NCI-H460 (cell line): ENCODE results near the gene TMEM114. TPM values are rescaled to one million over a fixed set of nuclear protein-coding genes. Genes with fewer than 3 reads are reported as not detected.

Experiments used
- DNase-seq: peaks from one replicate; pipeline ENCODE4 v3.0.0-alpha.2; 2016; ENCODE audit warnings: low read depth; ENCODE audit errors: extremely low read depth
- total RNA-seq: library from RNA; depleted of rRNA; stranded (reverse); fragments of >200 nt; shearing (Covaris generic); gene quantifications from 2 replicates; pipeline ENCODE4 v1.2.3, GENCODE V29; 2014

Gene TMEM114
- total RNA-seq, 1 experiment from 2014 or later: not detected

GRCh38 chr16:8611886-8612600, 21.7 kb upstream of the TMEM114 start:
- no peak for DNase-seq

DNA sequence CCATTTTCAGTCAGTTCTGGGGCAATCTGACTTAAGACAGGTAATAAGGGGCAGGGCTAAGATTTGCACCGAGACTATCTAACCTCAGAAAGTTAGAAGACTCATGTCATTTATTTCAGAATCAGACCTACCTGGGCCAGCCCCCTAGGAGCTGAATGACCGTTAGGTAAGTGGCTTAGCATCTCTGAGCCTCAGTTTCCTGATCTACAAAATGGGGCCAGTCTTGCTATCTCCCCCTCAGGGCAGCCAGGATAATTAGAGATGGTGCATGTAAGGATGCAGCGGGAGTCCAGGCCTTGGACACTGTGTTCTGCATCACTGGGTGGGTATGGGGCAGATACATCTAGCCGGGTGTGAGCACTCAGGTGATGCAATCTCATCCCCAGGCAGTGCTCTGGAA, 20.8 kb upstream of the TMEM114 start:
- no peak for DNase-seq

- DNase-seq: no peak
Measured at GRCh38 chr16:8607214-8607613, 16.9 kb upstream of the TMEM114 start.

DNA sequence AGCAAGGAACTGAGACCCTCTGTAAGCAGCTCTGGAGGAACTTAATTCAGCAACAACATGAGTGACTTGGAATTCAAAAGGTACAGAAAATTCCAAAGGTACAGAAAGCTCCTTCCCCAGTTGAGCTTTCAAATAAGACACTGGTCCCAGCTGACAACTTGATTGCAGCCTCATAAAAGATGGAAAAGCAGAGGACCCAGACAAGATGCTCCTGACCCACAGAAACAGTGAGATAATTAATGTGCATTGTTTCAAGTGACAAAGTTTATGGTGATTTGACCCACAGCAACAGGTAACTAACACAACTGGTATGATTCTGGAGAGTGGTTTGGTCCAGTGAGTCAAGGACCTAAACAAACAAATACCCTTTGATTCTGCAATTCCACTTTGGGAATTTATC, 15.2 kb upstream of the TMEM114 start:
- DNase-seq: no peak

DNA sequence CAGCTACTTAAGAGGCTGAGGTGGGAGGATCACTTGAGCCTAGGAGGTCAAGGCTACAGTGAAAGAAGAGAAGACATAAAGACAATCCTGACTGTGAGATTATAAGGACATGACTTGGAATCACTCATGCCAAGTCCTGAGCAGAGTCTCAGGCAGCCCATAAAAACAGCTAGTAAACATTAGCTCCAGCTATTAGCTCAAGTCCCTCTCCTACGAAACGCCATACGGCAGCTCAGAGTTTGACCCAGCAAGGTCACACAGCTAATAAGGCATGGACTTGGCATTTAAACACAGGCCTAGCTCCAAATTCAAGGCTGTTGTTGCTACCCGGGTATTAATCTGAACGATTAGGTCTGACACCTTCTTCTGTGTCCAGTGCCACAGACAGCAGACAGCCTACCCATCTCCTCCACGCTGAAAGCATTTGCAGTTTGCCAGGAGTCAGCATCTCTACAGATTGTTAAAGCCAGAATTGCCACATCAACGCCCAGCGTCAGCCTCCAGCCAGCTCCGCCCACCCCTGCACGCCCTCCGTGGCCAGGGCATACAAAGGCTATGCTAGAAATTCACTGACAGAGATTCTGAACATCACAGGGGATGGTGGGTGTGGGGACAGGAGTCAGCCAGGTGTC, 9.9 kb upstream of the TMEM114 start:
- no peak for DNase-seq

DNA sequence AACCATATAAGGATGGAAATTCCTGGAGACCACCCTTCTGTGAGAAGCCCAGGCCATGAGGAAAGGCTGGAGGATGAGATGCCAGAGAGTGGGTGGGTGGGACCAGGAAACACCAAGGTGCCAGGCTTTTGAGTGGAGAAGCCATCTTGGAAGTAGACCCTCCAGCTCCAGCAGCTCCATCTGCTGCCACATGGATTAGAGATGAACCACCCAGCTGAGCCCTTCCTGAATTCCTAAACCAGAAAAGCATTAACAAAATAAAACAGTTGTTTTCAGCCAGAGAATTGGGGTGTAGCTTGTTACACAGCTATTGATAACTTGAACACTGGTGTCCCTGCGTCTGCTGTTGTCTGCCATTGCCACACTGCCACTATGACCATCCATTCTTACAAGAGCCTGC, 6.3 kb upstream of the TMEM114 start:
- no peak for DNase-seq

DNA sequence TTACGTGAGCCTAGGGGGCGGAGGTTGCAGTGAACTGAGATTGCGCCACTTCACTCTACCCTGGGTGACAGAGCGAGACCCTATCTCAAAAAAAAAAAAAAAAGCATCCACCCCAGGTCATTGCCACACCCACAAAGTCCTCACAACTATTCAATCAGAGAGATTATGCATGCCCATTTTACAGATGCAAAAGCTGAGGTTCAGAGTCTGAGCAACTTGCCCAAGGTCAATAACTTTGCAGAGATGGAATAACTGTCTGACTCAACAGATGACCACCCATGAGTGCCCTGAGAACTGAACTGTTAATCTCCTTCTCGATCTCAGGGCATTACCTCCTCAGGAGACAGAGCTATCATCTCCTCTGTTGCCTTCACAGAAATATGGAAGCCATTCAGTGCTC, 5.5 kb upstream of the TMEM114 start:
- no peak for DNase-seq

- DNase-seq: no peak
Measured at GRCh38 chr16:8594149-8594666, 3.9 kb upstream of the TMEM114 start.

DNA sequence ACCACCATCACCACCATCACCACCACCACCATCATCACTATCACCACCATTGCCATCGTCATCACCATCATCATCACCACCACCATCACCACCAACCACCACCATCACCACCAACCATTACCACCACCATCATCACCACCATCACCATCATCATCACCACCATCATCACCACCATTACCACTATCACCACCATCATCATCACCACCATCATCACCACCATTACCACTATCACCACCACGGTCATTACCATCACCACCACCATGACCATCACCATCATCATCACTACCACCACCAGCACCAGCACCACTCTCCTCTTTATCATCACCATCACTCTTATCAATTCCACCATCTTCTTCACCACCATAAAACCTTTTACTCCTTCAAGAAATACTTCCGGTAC, 1.1 kb upstream of the TMEM114 start:
- no peak for DNase-seq

DNA sequence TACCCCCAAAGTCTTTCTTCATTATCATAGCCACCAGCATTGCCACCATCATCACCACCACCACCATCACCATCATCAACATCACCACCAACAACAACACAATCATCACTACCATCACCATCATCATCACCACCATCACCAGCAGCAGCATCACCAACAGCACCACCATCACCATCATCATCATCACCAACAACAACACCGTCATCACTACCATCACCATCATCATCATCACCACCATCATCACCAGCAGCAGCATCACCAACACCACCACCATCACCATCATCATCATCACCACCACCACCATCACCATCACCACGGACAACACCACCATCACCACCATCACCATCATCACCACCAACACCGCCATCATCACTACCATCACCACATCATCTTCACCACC, 500 bp upstream of the TMEM114 start:
- DNase-seq: no peak

DNA sequence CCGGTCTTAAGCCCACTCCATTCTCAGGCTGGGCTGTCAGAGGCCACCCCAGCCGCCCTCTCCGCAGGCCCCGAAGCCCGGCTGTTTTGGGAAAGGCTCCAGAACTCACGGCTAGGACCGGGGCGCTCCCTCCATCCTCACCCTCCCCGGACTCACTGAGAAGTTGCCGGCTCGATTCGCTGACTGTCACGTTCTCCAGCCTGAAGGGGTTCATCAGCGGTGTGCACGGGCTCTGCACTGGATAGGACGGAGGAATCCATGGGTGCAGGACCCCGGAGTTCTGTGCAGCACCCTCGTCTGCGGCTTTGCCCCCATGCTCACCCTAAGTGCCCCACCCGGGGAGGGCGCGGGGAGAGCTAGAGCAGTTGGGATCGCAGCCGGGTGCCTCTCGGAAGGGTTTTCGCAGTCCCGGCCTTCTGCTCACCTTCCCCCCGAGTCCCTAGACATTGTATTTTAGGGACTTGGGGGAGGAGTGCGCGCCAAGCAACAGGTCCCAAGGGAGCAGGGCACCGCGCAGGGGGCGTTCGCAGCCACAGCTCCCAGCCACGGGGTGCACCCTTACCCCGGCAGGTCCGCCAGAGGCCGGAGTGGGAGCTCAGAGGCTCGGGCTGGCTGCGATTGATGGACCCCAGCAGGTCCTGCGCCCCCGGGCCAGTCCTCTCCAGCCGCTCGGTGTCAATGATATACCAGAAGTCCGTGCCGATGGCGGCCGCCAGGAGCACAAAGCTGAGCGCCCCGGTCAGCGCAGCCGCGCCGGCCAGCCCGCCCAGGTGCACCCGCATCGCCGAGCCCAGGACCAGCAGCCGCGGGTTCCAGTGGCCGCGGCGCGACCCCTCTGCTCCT, 1.0 kb downstream of the TMEM114 start:
- DNase-seq: no peak

GRCh38 chr16:8588682-8589056, 1.6 kb downstream of the TMEM114 start:
- DNase-seq: no peak

DNA sequence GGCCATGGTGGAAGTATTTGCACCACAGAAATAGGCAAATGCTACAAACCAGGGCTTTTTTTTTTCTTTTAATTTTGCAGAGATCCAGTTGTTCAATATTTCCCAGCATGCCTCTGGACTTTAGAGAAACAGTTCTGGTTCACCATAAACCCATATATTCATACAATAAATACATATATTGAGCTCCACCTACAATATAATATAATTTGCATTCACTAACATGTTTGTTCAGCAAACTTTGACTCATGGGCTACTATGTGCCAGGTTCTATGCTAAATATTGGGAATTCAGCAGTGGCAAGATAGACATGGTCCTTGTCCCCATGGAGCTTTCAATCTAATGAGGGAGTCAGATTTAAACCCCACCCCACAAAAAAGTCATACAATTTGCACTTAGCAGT, 3.2 kb downstream of the TMEM114 start:
- no peak for DNase-seq

DNA sequence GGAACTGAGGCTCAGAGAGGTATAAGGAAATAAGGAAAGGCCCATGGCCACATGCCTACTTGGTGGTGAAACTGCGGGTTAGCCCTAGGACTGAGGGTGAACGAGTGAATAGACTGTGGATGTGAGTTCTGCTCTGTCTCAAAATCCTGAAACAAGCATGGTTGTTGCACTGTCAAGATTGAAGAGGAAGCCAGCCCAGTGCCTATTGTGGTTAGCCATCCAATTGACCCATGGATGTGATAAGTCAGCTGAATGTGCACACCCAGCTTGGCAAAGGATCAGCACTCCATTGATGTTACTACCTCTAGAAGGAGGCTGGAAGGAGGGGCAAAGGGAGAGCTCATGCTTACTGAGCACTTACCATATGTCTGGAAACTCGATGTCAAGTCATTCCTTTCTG, 4.5 kb downstream of the TMEM114 start:
- no peak for DNase-seq

DNA sequence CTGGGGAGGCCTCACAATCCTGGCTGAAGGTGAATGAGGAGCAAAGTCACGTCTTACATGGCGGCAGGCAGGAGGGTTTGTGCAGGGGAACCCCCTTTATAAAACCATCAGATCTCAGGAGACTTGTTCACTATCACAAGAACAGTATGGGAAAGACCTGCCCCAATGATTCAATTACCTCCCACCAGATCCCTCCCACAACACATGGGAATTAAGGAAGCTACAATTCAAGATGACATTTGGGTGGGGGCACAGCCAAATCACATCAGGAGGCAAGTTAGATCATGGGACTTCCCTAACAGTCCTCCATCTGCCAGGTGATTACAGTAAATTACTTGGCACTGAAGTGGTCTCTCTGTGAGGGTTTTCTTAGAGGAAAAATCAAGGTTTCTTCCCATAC, 5.3 kb downstream of the TMEM114 start:
- DNase-seq: no peak

- DNase-seq: no peak
Measured at GRCh38 chr16:8583732-8584131, 6.6 kb downstream of the TMEM114 start.

DNA sequence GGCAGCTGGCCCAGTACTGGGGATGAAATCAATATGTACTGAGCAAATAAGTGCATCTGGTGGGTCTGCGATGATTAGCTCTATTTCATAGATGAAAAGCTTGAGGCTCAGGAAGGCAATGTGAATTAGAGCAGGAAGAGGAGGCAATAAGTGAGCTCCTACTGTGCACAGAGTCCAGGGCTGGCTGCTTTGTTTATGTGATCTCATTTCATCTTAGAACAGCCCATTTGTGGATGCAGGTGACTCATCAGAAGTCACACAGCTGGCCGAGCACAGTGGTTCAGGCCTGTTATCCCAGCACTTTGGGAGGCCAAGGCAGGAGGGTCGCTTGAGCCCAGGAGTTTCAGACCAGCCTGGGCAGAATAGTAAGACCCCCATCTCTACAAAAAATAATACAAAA, 7.1 kb downstream of the TMEM114 start:
- no peak for DNase-seq

- DNase-seq: no peak
Measured at GRCh38 chr16:8581831-8582580, 8.3 kb downstream of the TMEM114 start.

GRCh38 chr16:8579559-8579958, 10.8 kb downstream of the TMEM114 start:
- DNase-seq: no peak

GRCh38 chr16:8577678-8578304, 12.5 kb downstream of the TMEM114 start:
- no peak for DNase-seq
